KMS-11 (cell line): ENCODE measurements around the gene AHNAK2.
"Not testable (repeated sequence)": the region's sequence is repeated elsewhere in the genome, so short reads cannot be mapped to it uniquely, and the experiment has no call there.

ENCODE experiments used
- H2AFZ ChIP-seq: fragments of 200-600 bp; sonication (generic); 2 replicates; pipeline ENCODE4 v1.6.1; 2016; ENCODE audit warnings: antibody characterized with exemption, mixed run types, low read depth
- H3K27ac ChIP-seq: fragments of 200-600 bp; sonication (generic); 2 replicates; pipeline ENCODE4 v1.6.1; 2016; ENCODE audit warnings: mild to moderate bottlenecking, mixed run types
- H3K27me3 ChIP-seq: fragments of 200-600 bp; sonication (generic); 2 replicates; pipeline ENCODE4 v1.6.1; 2017; ENCODE audit warnings: mild to moderate bottlenecking, low read depth, mixed run types, moderate library complexity; ENCODE audit not compliant: insufficient read depth
- H3K36me3 ChIP-seq: fragments of 200-600 bp; sonication (generic); 2 replicates; pipeline ENCODE4 v1.6.1; 2017; ENCODE audit warnings: mild to moderate bottlenecking, mixed run types; ENCODE audit not compliant: insufficient read depth
- H3K4me1 ChIP-seq: fragments of 200-600 bp; sonication (generic); 2 replicates; pipeline ENCODE4 v1.6.1; 2016; ENCODE audit warnings: mild to moderate bottlenecking, low read depth, mixed run types; ENCODE audit not compliant: poor library complexity, severe bottlenecking
- H3K4me2 ChIP-seq: fragments of 200-600 bp; sonication (generic); 2 replicates; pipeline ENCODE4 v1.7.0; 2016; ENCODE audit warnings: mild to moderate bottlenecking, mixed run types
- H3K4me3 ChIP-seq: fragments of 200-600 bp; sonication (generic); IDR thresholded peaks from 2 replicates; pipeline ENCODE4 v1.6.1; 2017; ENCODE audit warnings: low read depth, low read length, mixed read lengths; ENCODE audit not compliant: insufficient read depth
- H3K79me2 ChIP-seq: fragments of 200-600 bp; sonication (generic); 2 replicates; pipeline ENCODE4 v1.6.1; 2016; ENCODE audit warnings: low read depth, mixed run types; ENCODE audit not compliant: insufficient read depth
- H3K9ac ChIP-seq: fragments of 200-600 bp; sonication (generic); 2 replicates; pipeline ENCODE4 v1.6.1; 2016; ENCODE audit warnings: mild to moderate bottlenecking, mixed run types
- H4K20me1 ChIP-seq: fragments of 200-600 bp; sonication (generic); 2 replicates; pipeline ENCODE4 v1.6.1; 2016; ENCODE audit warnings: mild to moderate bottlenecking, mixed run types; ENCODE audit not compliant: insufficient read depth
- TF ChIP-seq, protein P1 (sequence below): fragments of 200-600 bp; sonication (generic); conservative IDR thresholded peaks from 2 replicates; pipeline ENCODE4 v1.6.1; 2017; ENCODE audit warnings: low read depth, mild to moderate bottlenecking, antibody characterized with exemption, low read length, moderate library complexity, mixed read lengths

AHNAK2 gene

GRCh38 chr14:104891664-104892530 lies 86.3 kb downstream of the AHNAK2 start:
- Histone ChIP-seq H3K4me1 (peaks cover 41% of the 10 kb centered on the region), H3K27me3 (no peaks in the 10 kb centered on the region), H3K4me3 (no peak overlapping the region), H3K36me3 (no peaks in the 10 kb centered on the region), H2AFZ (no peak overlapping the region), H3K27ac (no peak overlapping the region), H3K9ac (no peak overlapping the region), H3K4me2 (no peak overlapping the region), H3K79me2 (no peaks in the 10 kb centered on the region), H4K20me1 (no peaks in the 10 kb centered on the region)
- TF ChIP-seq, protein P1, sequence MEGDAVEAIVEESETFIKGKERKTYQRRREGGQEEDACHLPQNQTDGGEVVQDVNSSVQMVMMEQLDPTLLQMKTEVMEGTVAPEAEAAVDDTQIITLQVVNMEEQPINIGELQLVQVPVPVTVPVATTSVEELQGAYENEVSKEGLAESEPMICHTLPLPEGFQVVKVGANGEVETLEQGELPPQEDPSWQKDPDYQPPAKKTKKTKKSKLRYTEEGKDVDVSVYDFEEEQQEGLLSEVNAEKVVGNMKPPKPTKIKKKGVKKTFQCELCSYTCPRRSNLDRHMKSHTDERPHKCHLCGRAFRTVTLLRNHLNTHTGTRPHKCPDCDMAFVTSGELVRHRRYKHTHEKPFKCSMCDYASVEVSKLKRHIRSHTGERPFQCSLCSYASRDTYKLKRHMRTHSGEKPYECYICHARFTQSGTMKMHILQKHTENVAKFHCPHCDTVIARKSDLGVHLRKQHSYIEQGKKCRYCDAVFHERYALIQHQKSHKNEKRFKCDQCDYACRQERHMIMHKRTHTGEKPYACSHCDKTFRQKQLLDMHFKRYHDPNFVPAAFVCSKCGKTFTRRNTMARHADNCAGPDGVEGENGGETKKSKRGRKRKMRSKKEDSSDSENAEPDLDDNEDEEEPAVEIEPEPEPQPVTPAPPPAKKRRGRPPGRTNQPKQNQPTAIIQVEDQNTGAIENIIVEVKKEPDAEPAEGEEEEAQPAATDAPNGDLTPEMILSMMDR = no peak

GRCh38 chr14:104891121-104891551 lies 87.0 kb downstream of the AHNAK2 start:
- TF ChIP-seq, protein P1 = no peak
- no peak overlapping the region for H3K27ac ChIP-seq
- no peaks in the 10 kb centered on the region for H4K20me1 ChIP-seq
- no peak overlapping the region for H2AFZ ChIP-seq
- H3K4me1 ChIP-seq = peaks cover 35% of the 10 kb centered on the region
- H3K4me3 ChIP-seq = no peak overlapping the region
- no peaks in the 10 kb centered on the region for H3K36me3 ChIP-seq
- no peaks in the 10 kb centered on the region for H3K79me2 ChIP-seq
- H3K9ac ChIP-seq = no peak overlapping the region
- H3K27me3 ChIP-seq = no peaks in the 10 kb centered on the region
- H3K4me2 ChIP-seq = no peak overlapping the region

DNA sequence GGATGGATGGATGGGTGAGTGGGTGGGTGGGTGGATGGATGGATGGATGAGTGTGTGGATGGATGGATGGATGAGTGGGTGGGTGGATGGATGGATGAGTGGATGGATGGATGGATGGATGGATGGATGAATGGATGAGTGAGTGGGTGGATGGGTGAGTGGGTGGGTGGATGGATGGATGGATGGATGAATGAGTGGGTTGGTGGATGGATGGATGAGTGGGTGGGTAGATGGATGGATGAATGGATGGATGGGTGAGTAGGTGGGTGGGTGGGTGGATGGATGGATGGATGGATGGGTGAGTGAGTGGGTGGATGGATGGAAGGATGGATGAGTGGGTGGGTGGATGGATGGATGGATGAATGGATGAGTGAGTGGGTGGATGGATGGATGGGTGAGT lies 87.9 kb downstream of the AHNAK2 start:
- H3K27ac ChIP-seq, H2AFZ ChIP-seq, H3K27me3 ChIP-seq, H4K20me1 ChIP-seq, H3K36me3 ChIP-seq, H3K79me2 ChIP-seq, H3K4me2 ChIP-seq, H3K4me3 ChIP-seq, H3K9ac ChIP-seq: not testable (repeated sequence)
- peaks cover 30% of the 10 kb centered on the region for H3K4me1 ChIP-seq

- H3K36me3 ChIP-seq = no peaks in the 10 kb centered on the region
- peaks cover 21% of the 10 kb centered on the region for H3K4me1 ChIP-seq
- H3K27me3 ChIP-seq = no peaks in the 10 kb centered on the region
- no peak overlapping the region for H3K27ac ChIP-seq
- TF ChIP-seq, protein P1 = no peak
- no peak overlapping the region for H3K4me2 ChIP-seq
- no peaks in the 10 kb centered on the region for H3K79me2 ChIP-seq
- no peak overlapping the region for H2AFZ ChIP-seq
- no peak overlapping the region for H3K4me3 ChIP-seq
- H4K20me1 ChIP-seq = no peaks in the 10 kb centered on the region
- H3K9ac ChIP-seq = no peak overlapping the region
Measured at GRCh38 chr14:104889375-104889757, 88.8 kb downstream of the AHNAK2 start.
